CD14-positive monocyte (primary cell): Measurements from ENCODE around the gene PMM2. TPM values are rescaled to one million over a fixed set of nuclear protein-coding genes. Genes with fewer than 3 reads are reported as not detected.

ENCODE experiments used
- DNase-seq, 3 donors: peaks; one replicate each; pipeline ENCODE4 v3.0.0-alpha.2; 2011 to 2022
- H2AFZ ChIP-seq: 2 replicates; pipeline ENCODE4 v1.6.0; 2012; ENCODE audit warnings: mild to moderate bottlenecking, low read depth, low read length, inconsistent platforms; ENCODE audit not compliant: insufficient read depth, poor library complexity, severe bottlenecking
- H3K27ac ChIP-seq, 2 donors: 1 replicate in 1 of 2; 2 replicates in 1 of 2; pipeline ENCODE4 v1.5.1; 2012 to 2013; ENCODE audit warnings: low read length in 2 of 2, control low read depth in 1 of 2, inconsistent platforms in 1 of 2, low read depth in 1 of 2, mild to moderate bottlenecking in 1 of 2
- H3K27me3 ChIP-seq, 2 donors: one replicate each; pipeline versions ENCODE4 v1.6.0 to v1.6.1; 2011 to 2013; ENCODE audit warnings: low read length in 2 of 2; ENCODE audit not compliant: control insufficient read depth in 2 of 2, insufficient read depth in 2 of 2
- H3K36me3 ChIP-seq, 2 donors: replicated peaks in 1 of 2; 1 replicate in 1 of 2; 2 replicates in 1 of 2; pipeline versions ENCODE4 v1.5.1 to v1.6.1; 2012 to 2013; ENCODE audit warnings: low read length in 2 of 2, control low read depth in 1 of 2, inconsistent platforms in 1 of 2, mild to moderate bottlenecking in 1 of 2; ENCODE audit not compliant: insufficient read depth in 2 of 2, control insufficient read depth in 1 of 2
- H3K4me1 ChIP-seq, 2 donors: 1 replicate in 1 of 2; 2 replicates in 1 of 2; pipeline versions ENCODE4 v1.5.1 to v1.6.1; 2012 to 2013; ENCODE audit warnings: low read length in 2 of 2, control low read depth in 1 of 2, inconsistent platforms in 1 of 2, mild to moderate bottlenecking in 1 of 2, moderate library complexity in 1 of 2; ENCODE audit not compliant: insufficient read depth in 2 of 2, control insufficient read depth in 1 of 2
- H3K4me2 ChIP-seq: replicated peaks from 2 replicates; pipeline ENCODE3; 2012; ENCODE audit warnings: low read length, moderate library complexity, mild to moderate bottlenecking; ENCODE audit not compliant: poor library complexity, severe bottlenecking; ENCODE audit errors: extremely low read depth
- H3K4me3 ChIP-seq, 3 experiments: fragments of 200-600 bp in 1 of 3; sonication (generic) in 1 of 3; replicated peaks in 1 of 3; 1 replicate in 2 of 3; 2 replicates in 1 of 3; pipeline ENCODE4 v1.5.1; 2011 to 2013; ENCODE audit warnings: low read length in 3 of 3, mild to moderate bottlenecking in 3 of 3, control low read depth in 2 of 3, low read depth in 2 of 3, inconsistent platforms in 1 of 3, moderate library complexity in 1 of 3
- H3K79me2 ChIP-seq: 2 replicates; pipeline ENCODE4 v1.6.0; 2012; ENCODE audit warnings: mild to moderate bottlenecking, control low read depth, inconsistent platforms, low read length, moderate library complexity; ENCODE audit not compliant: insufficient read depth
- H3K9ac ChIP-seq: 2 replicates; pipeline ENCODE4 v1.6.0; 2017; ENCODE audit warnings: low read length, mild to moderate bottlenecking; ENCODE audit not compliant: insufficient read depth, poor library complexity, severe bottlenecking
- H3K9me3 ChIP-seq, 2 donors: replicated peaks in 1 of 2; 1 replicate in 1 of 2; 2 replicates in 1 of 2; pipeline versions ENCODE4 v1.5.1 to v1.6.1; 2012 to 2013; ENCODE audit warnings: low read length in 2 of 2, control low read depth in 1 of 2; ENCODE audit not compliant: control insufficient read depth in 1 of 2, insufficient read depth in 1 of 2
- H4K20me1 ChIP-seq: 2 replicates; pipeline ENCODE4 v1.6.0; 2012; ENCODE audit warnings: mild to moderate bottlenecking, low read length, control low read depth, moderate library complexity; ENCODE audit not compliant: insufficient read depth
- H3K27ac Mint-ChIP-seq, 7 donors: one replicate each; pipeline ENCODE4 v1.8.0; 2020; ENCODE audit warnings: mild to moderate bottlenecking in 7 of 7, mixed read lengths in 7 of 7, moderate library complexity in 6 of 7, inconsistent platforms in 2 of 7
- H3K27me3 Mint-ChIP-seq, 3 donors: one replicate each; pipeline ENCODE4 v1.8.0; 2021 to 2022; ENCODE audit warnings: low read depth in 3 of 3, mild to moderate bottlenecking in 3 of 3, mixed read lengths in 3 of 3, moderate library complexity in 3 of 3, inconsistent platforms in 1 of 3
- H3K36me3 Mint-ChIP-seq, 2 donors: one replicate each; pipeline ENCODE4 v1.8.0; 2020; ENCODE audit warnings: mixed read lengths in 2 of 2, inconsistent platforms in 1 of 2, mild to moderate bottlenecking in 1 of 2
- H3K4me1 Mint-ChIP-seq: one replicate; pipeline ENCODE4 v1.8.0; 2020; ENCODE audit warnings: mild to moderate bottlenecking, mixed read lengths
- H3K4me3 Mint-ChIP-seq, 2 donors: one replicate each; pipeline ENCODE4 v1.8.0; 2020; ENCODE audit warnings: mild to moderate bottlenecking in 2 of 2, mixed read lengths in 2 of 2, moderate library complexity in 1 of 2
- H3K9me3 Mint-ChIP-seq, 7 donors: one replicate each; pipeline ENCODE4 v1.8.0; 2020 to 2022; ENCODE audit warnings: mixed read lengths in 7 of 7, mild to moderate bottlenecking in 6 of 7, moderate library complexity in 6 of 7, inconsistent platforms in 2 of 7
- CTCF ChIP-seq: fragments of 200-600 bp; IDR thresholded peaks from one replicate; pipeline ENCODE4 v1.8.0; 2022; ENCODE audit warnings: antibody characterized with exemption, mild to moderate bottlenecking
- WGBS: methylation state at CpG from one replicate; pipeline ENCODE4 v1.1.5; 2013; ENCODE audit warnings: missing lambda C conversion rate; ENCODE audit not compliant: insufficient coverage; 5-methylcytosine and 5-hydroxymethylcytosine counted together
- intact Hi-C, 2 donors: fragments of 100-400 bp; cut with micrococcal nuclease; formaldehyde crosslinking; loops; one replicate each; pipeline versions ENCODE4 v1.15.0 to v1.15.1; 2023
- polyA plus RNA-seq, 3 donors: library from polyadenylated mRNA; depleted of rRNA in 1 of 3; unstranded in 2 of 3; stranded (reverse) in 1 of 3; fragments of 300-500 nt in 2 of 3; fragments of >200 nt in 1 of 3; fragmentation: Illumina TruSeq in 2 of 3; gene quantifications; 1 replicate in 2 of 3; 2 replicates in 1 of 3; pipeline ENCODE4 v1.2.3, GENCODE V29; 2012 to 2021

PMM2 gene
- polyA plus RNA-seq, 3 donors, result 15.2 to 22.9 (median 17.8) TPM

DNA sequence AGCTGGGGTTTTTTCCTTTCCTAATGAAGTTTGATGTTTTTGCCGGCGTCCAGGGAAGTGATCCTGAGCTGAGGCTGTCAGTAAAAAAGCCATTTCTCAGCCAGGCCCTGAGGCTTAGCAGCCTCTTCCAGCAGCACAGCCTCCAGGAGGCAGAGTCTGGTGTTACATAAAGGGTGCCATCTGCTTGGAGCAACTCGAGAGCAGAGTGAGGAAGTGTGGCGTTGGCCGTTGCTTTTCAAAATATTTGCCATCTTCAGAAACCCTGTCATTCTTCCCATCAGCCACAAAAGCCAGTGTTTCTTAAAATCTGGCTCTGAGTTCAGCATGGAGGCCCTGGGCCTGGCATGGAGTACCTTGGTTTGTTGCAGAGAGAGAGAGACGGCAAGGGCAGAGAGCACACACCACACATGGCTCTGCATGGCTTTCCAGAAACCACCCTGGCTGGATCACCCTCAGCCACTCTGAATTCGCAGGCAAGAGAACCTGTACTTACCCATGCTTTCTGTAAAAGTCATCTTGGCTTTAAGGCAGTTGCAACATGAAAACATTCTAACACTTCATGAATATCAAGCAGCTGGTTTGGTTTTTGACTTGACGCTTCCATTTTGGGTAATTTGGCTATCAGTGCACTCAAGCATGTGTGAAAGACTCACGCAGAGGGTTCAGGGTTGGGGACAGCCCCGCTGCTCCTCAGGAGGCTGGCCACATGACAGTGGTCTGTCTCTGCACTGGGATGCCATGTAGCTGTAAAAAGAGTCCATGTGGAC, 21.0 kb downstream of the PMM2 start:
- Mint-ChIP-seq H3K4me1 (peaks cover 20% of the 10 kb centered on the region), H3K27ac (peak overlapping the region in 3 of 7 donors; percentile 16 to 46 (median 25)), H3K4me3 (no peak overlapping the region), H3K9me3 (no peaks in the 10 kb centered on the region), H3K36me3 (peaks cover 70 to 80% of the 10 kb centered on the region in 2 donors), H3K27me3 (peaks cover 0 to 2% (median 0%) of the 10 kb centered on the region in 3 donors)
- intact Hi-C loops, result no loop called here
- Histone ChIP-seq H3K9me3 (no peaks in the 10 kb centered on the region), H3K9ac (no peak overlapping the region), H3K4me3 (no peak overlapping the region), H3K36me3 (peaks cover 58 to 92% of the 10 kb centered on the region in 2 donors), H3K27ac (peak overlapping the region in 1 of 2 donors; percentile 20), H3K4me1 (no peaks in the 10 kb centered on the region), H3K79me2 (no peaks in the 10 kb centered on the region), H2AFZ (no peak overlapping the region), H3K27me3 (no peaks in the 10 kb centered on the region), H3K4me2 (no peak overlapping the region), H4K20me1 (no peaks in the 10 kb centered on the region)
- no peak for DNase-seq
- 83% methylated on average over 6 of the region's 10 CpGs for WGBS
- TF ChIP-seq CTCF, result no peak

DNA sequence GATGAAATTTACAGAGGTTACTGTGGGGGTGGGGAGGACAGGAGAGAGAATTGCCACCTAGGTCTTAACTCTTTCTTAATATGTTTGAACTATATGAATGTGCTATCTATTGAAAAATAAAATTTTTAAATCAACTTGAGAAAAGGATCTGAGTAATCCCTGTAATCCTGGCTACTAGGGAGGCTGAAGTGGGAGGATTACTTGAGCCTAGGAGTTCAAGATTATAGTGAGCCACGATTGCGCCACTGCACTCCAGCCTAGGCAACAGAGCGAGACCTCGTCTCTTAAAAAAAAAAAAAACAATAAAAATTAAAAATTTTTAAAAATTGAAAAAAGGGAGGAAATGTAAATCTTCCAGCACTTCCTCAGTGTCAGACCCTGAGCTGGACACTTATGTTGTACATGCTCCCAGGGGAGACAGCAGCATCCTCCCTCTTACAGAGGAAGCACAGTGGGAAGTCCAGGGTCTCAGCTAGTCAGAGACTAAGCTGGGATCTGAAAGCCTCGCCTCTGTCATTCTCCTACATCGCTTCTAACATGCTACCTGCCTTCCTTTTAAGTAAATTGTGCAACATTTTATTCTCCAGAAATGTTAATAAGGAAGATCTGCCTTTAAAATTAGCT, 21.9 kb downstream of the PMM2 start:
- no peak overlapping the region for H3K9ac ChIP-seq
- no peak overlapping the region for H3K27ac ChIP-seq
- no peak for TF ChIP-seq CTCF
- H3K4me1 ChIP-seq, result no peaks in the 10 kb centered on the region
- H3K4me2 ChIP-seq, result no peak overlapping the region
- no peaks in the 10 kb centered on the region for H3K79me2 ChIP-seq
- peak overlapping the region in 5 of 7 donors; percentile 5 to 80 (median 30) for H3K27ac Mint-ChIP-seq
- H3K4me3 Mint-ChIP-seq, result no peak overlapping the region
- no peak overlapping the region for H2AFZ ChIP-seq
- H3K9me3 Mint-ChIP-seq, result no peaks in the 10 kb centered on the region
- no peak overlapping the region for H3K4me3 ChIP-seq
- no CpG with 5 or more reads among the region's 6 CpGs for WGBS
- peaks cover 0 to 2% (median 0%) of the 10 kb centered on the region in 3 donors for H3K27me3 Mint-ChIP-seq
- H4K20me1 ChIP-seq, result no peaks in the 10 kb centered on the region
- H3K36me3 ChIP-seq, result peaks cover 53 to 92% of the 10 kb centered on the region in 2 donors
- H3K27me3 ChIP-seq, result no peaks in the 10 kb centered on the region
- H3K9me3 ChIP-seq, result no peaks in the 10 kb centered on the region
- H3K36me3 Mint-ChIP-seq, result peaks cover 62 to 75% of the 10 kb centered on the region in 2 donors
- no peak for DNase-seq
- intact Hi-C loops, result no loop called here
- H3K4me1 Mint-ChIP-seq, result peaks cover 20% of the 10 kb centered on the region
